Activated CD4-positive, alpha-beta memory T cell treated with anti-CD3 and anti-CD28 coated beads for 36 hours (primary cell): ENCODE data around the gene SRD5A1. TPM values are rescaled to one million over a fixed set of nuclear protein-coding genes. Genes with fewer than 3 reads are reported as not detected.
A peak's percentile ranks its signal among the peaks of the same experiment; 100 is the strongest.

ENCODE experiments used
- CTCF ChIA-PET: fragments of 350-600 bp; sonication (Branson Sonifier 250); formaldehyde crosslinking; loops from one replicate; lab custom pipeline; 2021; ENCODE audit warnings: antibody characterized with exemption, inconsistent platforms; lab: Charles Lee
- POLR2A ChIA-PET: fragments of 350-600 bp; sonication (Branson Sonifier 250); formaldehyde crosslinking; loops from one replicate; lab custom pipeline; 2021; ENCODE audit warnings: antibody characterized with exemption; lab: Charles Lee
- DNase-seq: peaks from one replicate; pipeline ENCODE4 v3.0.0-alpha.2; 2020
- H3K27ac Mint-ChIP-seq: one replicate; pipeline ENCODE4 v1.8.0; 2021; ENCODE audit warnings: mixed read lengths
- H3K27me3 Mint-ChIP-seq: one replicate; pipeline ENCODE4 v1.8.0; 2021; ENCODE audit warnings: mixed read lengths
- H3K36me3 Mint-ChIP-seq: one replicate; pipeline ENCODE4 v1.8.0; 2021; ENCODE audit warnings: mixed read lengths
- H3K4me1 Mint-ChIP-seq: one replicate; pipeline ENCODE4 v1.8.0; 2021; ENCODE audit warnings: low read depth, mixed read lengths
- H3K4me3 Mint-ChIP-seq: one replicate; pipeline ENCODE4 v1.8.0; 2021; ENCODE audit warnings: mild to moderate bottlenecking, mixed read lengths
- H3K9me3 Mint-ChIP-seq: one replicate; pipeline ENCODE4 v1.8.0; 2021; ENCODE audit warnings: mixed read lengths
- intact Hi-C: fragments of 100-400 bp; cut with micrococcal nuclease; formaldehyde crosslinking; loops from one replicate; pipeline ENCODE4 v1.15.1; 2023
- total RNA-seq, 2 experiments: library from RNA; stranded (reverse); gene quantifications; one replicate each; pipeline ENCODE4 v1.2.3, GENCODE V29; 2021

SRD5A1 gene
- total RNA-seq, 2 experiments from 2014 or later: 9.5 to 11.0 TPM

DNA sequence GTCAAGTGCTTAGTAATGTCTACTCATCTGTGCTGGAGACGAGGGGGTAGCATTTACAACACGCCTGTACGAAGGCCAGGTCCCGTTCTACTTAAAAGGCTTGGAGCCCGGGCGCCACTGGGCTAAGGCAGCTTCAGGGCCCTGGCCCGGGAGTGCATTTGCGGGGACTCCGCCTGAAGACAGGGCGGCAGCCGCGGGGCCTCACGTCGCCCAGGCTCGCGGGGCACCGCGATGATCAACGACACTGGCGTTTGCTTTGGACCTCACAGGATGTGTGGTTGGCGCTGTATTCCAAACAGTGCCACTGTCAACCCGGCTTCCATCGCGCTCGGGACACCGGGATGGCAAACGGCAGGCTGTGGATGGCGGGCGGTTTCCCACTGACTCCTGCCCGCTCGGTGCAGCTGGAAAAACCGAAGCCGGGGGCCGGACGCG is 78.9 kb downstream of the SRD5A1 start:
- ChIA-PET POLR2A (interaction anchor here (1.4 to 2.7 kb wide), 5 partner anchors 17 to 334 kb away, joined by 3 to 8 read pairs (median 6); partner anchors contain the start of genes MED10, NSUN2 and SRD5A1), CTCF (no interaction called here)
- no peaks in the 10 kb centered on the region for H3K27me3 Mint-ChIP-seq
- peaks cover 24% of the 10 kb centered on the region for H3K4me1 Mint-ChIP-seq
- intact Hi-C loops: loop anchor here (1.0 to 5.0 kb wide), 2 partner anchors 25 to 1155 kb away; partner anchors contain the start of genes FASTKD3 and MTRR
- H3K27ac Mint-ChIP-seq: peak overlapping the region; percentile 91
- peak; percentile 68 for DNase-seq
- H3K36me3 Mint-ChIP-seq: peaks cover 15% of the 10 kb centered on the region
- H3K4me3 Mint-ChIP-seq: peak overlapping the region; percentile 81
- H3K9me3 Mint-ChIP-seq: no peaks in the 10 kb centered on the region

GRCh38 chr5:6712577-6713273 is 79.5 kb downstream of the SRD5A1 start:
- Mint-ChIP-seq H3K4me1 (peaks cover 29% of the 10 kb centered on the region), H3K27ac (peak overlapping the region; percentile 91), H3K27me3 (no peaks in the 10 kb centered on the region), H3K9me3 (no peaks in the 10 kb centered on the region), H3K4me3 (peak overlapping the region; percentile 81), H3K36me3 (peaks cover 15% of the 10 kb centered on the region)
- DNase-seq: peak; percentile 98
- POLR2A ChIA-PET: interaction anchor here (0.7 to 2.7 kb wide), 7 partner anchors 17 to 334 kb away, joined by 3 to 8 read pairs (median 4); partner anchors contain the start of genes MED10, NSUN2 and SRD5A1
- intact Hi-C loops: loop anchor here (1.0 to 5.0 kb wide), 6 partner anchors 25 to 1155 kb away; partner anchors contain the start of genes FASTKD3, MED10, MTRR and NSUN2
- CTCF ChIA-PET: no interaction called here

DNA sequence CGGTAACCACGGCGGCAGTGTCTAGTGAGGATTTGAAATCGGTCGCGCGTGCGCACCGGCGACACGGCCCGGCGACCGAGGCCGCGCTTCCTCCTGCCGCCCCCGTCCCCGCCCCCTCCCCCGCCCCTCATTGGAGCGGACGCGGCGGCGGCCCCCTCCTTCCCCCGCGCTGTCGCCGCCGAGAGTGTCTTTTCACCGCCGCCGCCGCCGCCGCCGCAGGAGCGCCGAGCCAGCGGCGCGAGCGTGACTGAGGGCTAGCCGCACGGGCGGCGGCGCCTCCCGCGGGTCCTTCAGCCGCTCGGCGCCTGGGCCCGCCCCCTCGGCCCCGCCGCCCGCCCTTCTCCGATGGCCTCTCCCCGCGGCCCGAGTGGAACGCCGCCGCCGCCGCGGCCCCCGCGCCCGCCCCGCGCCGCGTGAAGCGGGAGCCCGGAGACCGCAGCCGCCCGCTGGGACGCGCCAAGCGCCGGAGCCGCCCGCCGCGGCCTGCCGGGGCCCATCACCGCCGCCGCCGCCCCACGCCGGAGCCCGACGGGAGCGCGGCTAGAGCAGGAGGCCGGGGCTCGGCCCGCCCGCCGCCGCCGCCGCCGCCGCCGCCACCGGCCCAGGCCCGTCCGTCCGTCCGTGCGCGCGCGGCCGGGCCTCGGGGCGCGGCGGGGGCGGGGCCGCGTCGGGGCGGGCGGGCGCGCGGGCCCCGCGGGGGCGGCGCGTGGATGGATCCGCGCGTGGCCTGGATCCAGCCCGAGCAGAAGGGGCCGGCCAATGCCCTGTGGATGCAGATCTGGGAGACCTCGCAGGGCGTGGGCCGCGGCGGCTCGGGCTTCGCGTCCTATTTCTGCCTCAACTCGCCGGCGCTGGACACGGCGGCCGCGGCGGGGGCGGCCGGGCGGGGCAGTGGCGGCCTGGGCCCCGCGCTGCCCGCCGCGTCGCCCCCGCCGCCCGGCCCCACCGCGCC is 80.3 kb downstream of the SRD5A1 start, which contains the start of gene TENT4A:
TENT4A (plus strand) TSS at position 159 of the 952 bp plus-strand sequence; CDS start at position 711, 552 bp downstream.
- Mint-ChIP-seq H3K27me3 (no peaks in the 10 kb centered on the region), H3K9me3 (no peaks in the 10 kb centered on the region), H3K27ac (peak within 1 kb of the TSS; percentile 91), H3K4me3 (peak within 1 kb of the TSS; percentile 81), H3K4me1 (peaks cover 38% of the 10 kb centered on the region), H3K36me3 (peaks cover 15% of the 10 kb centered on the region)
- DNase-seq: peak; percentile 28
- intact Hi-C loops: loop anchor here (1.0 to 5.0 kb wide), 6 partner anchors 15 to 1154 kb away; partner anchors contain the start of genes FASTKD3, MED10, MTRR and NSUN2
- ChIA-PET POLR2A (interaction anchor here (0.7 to 2.7 kb wide), 5 partner anchors 16 to 80 kb away, joined by 3 to 8 read pairs (median 4); partner anchors contain the start of genes NSUN2 and SRD5A1), CTCF (no interaction called here)

DNA sequence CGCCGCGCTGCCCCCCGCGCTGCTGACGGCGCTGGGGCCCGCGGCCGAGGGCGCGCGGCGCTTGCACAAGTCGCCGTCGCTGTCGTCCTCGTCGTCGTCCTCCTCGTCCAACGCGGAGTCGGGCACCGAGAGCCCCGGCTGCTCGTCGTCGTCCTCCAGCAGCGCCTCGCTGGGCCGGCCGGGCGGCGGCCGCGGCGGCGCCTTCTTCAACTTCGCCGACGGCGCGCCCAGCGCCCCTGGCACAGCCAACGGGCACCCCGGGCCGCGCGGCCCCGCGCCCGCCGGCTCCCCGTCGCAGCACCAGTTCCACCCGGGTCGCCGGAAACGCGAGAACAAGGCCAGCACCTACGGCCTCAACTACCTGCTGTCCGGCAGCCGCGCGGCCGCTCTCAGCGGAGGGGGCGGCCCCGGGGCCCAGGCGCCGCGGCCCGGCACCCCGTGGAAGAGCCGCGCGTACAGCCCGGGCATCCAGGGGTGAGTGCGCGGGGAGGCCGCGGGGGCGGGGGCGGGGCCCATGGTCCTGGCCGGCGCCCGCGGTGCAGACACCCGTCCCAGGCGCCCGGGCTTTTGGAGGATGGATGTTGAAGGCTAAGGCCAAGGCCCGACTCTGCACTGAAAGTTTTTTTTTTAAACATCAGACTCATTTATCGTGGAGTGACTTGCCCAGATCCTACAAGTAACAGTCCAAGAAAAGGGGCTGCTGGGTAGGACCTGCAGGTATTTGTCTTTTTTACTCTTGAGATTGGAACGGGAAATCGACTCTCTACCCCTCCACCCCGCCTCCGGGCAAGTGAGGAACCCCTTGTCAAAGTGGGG is 81.2 kb downstream of the SRD5A1 start:
- H3K27me3 Mint-ChIP-seq: no peaks in the 10 kb centered on the region

GRCh38 chr5:6715271-6715670 is 82.0 kb downstream of the SRD5A1 start:
- POLR2A ChIA-PET: no interaction called here
- intact Hi-C loops: loop anchor here (2.0 kb wide), 1 partner anchor 14 kb away; no protein-coding TSS in a partner anchor
- H3K27ac Mint-ChIP-seq: peak overlapping the region; percentile 85
- no peaks in the 10 kb centered on the region for H3K9me3 Mint-ChIP-seq
- no peak for DNase-seq
- CTCF ChIA-PET: no interaction called here
- H3K36me3 Mint-ChIP-seq: peaks cover 19% of the 10 kb centered on the region
- peaks cover 54% of the 10 kb centered on the region for H3K4me1 Mint-ChIP-seq
- no peaks in the 10 kb centered on the region for H3K27me3 Mint-ChIP-seq
- H3K4me3 Mint-ChIP-seq: peak overlapping the region; percentile 85

More for the DNA sequence above, 81.2 kb downstream of the SRD5A1 start:
- POLR2A ChIA-PET: no interaction called here
- Mint-ChIP-seq H3K4me3 (peak overlapping the region; percentile 85), H3K4me1 (peaks cover 45% of the 10 kb centered on the region), H3K36me3 (peaks cover 18% of the 10 kb centered on the region), H3K27ac (peak overlapping the region; percentile 85), H3K9me3 (no peaks in the 10 kb centered on the region)
- peak; percentile 37 for DNase-seq
- intact Hi-C loops: loop anchor here (2.0 to 5.0 kb wide), 2 partner anchors 14 to 1153 kb away; partner anchors contain the start of genes FASTKD3 and MTRR
- CTCF ChIA-PET: no interaction called here

GRCh38 chr5:6715758-6716628 is 82.8 kb downstream of the SRD5A1 start:
- intact Hi-C loops: loop anchor here (2.0 kb wide), 1 partner anchor 13 kb away; no protein-coding TSS in a partner anchor
- DNase-seq: peak; percentile 27
- Mint-ChIP-seq H3K4me1 (peaks cover 58% of the 10 kb centered on the region), H3K27me3 (no peaks in the 10 kb centered on the region), H3K9me3 (no peaks in the 10 kb centered on the region), H3K36me3 (peaks cover 19% of the 10 kb centered on the region), H3K4me3 (peak overlapping the region; percentile 85), H3K27ac (no peak overlapping the region)
- ChIA-PET POLR2A (no interaction called here), CTCF (no interaction called here)

DNA sequence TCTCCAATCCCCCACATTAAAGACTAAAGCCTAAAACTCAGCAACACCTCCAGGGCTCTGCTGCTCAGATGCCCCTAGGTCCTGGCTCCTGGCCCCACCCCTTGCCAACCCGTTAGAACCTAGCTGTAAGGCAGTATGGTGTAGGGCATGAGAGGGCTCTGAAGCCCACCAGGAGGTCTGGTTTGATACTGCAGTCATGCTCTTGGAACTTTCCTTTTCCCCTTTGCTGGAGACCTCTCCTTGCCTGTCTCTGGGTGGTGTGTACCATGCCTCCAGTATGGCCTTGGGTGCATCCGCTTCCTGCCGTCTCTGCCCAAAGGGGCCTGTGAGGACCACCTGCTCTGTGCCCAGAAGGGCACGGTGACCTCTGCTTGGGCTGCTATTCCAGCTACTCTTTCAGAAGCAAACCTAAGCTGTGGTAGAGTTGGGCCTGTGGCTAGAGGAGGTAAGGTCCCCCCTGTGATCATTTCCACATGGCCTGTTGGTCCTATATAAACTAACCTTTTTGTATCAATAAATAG is 83.4 kb downstream of the SRD5A1 start:
- no peak overlapping the region for H3K27ac Mint-ChIP-seq
- POLR2A ChIA-PET: interaction anchor here (1.0 kb wide), 1 partner anchor 84 kb away, joined by 3 read pairs; the partner anchor contains the start of genes NSUN2 and SRD5A1
- H3K4me1 Mint-ChIP-seq: peaks cover 62% of the 10 kb centered on the region
- intact Hi-C loops: no loop called here
- no peaks in the 10 kb centered on the region for H3K27me3 Mint-ChIP-seq
- no peaks in the 10 kb centered on the region for H3K9me3 Mint-ChIP-seq
- H3K4me3 Mint-ChIP-seq: peak overlapping the region; percentile 85
- DNase-seq: no peak
- CTCF ChIA-PET: interaction anchor here (0.9 to 1.0 kb wide), 2 partner anchors 12 to 29 kb away, joined by 3 read pairs; no protein-coding TSS in a partner anchor
- peaks cover 19% of the 10 kb centered on the region for H3K36me3 Mint-ChIP-seq

- no peak for DNase-seq
- H3K36me3 Mint-ChIP-seq: peaks cover 19% of the 10 kb centered on the region
- no peak overlapping the region for H3K4me3 Mint-ChIP-seq
- ChIA-PET CTCF (interaction anchor here (0.9 to 1.0 kb wide), 2 partner anchors 11 to 28 kb away, joined by 3 read pairs; no protein-coding TSS in a partner anchor), POLR2A (interaction anchor here (1.0 kb wide), 1 partner anchor 84 kb away, joined by 3 read pairs; the partner anchor contains the start of genes NSUN2 and SRD5A1)
- H3K27me3 Mint-ChIP-seq: no peaks in the 10 kb centered on the region
- intact Hi-C loops: no loop called here
- H3K27ac Mint-ChIP-seq: no peak overlapping the region
- no peaks in the 10 kb centered on the region for H3K9me3 Mint-ChIP-seq
- peaks cover 63% of the 10 kb centered on the region for H3K4me1 Mint-ChIP-seq
These were observed 84.0 kb downstream of the SRD5A1 start for GRCh38 chr5:6717247-6717646.

DNA sequence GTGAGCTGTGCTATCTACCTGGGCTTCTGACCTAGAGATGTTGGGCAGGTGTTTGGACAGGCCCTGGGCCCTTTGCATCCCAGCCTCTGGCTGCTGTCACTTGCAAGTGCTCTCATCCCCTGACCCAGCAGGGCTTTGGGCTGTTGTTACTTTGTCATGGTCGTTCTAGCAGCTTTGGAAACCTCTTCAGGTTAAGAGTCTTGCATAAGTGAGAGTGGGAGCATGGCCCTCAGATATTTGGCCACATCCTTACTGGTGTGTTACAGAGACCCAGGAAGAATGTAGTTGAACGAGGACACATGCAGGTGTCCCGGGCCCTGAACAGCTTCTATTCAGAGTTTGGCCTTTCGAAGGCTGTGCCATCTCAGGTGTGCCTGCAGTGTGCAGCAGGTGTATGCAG is 84.4 kb downstream of the SRD5A1 start:
- Mint-ChIP-seq H3K27ac (no peak overlapping the region), H3K27me3 (no peaks in the 10 kb centered on the region), H3K4me1 (peaks cover 67% of the 10 kb centered on the region), H3K36me3 (peaks cover 21% of the 10 kb centered on the region), H3K4me3 (no peak overlapping the region), H3K9me3 (no peaks in the 10 kb centered on the region)
- DNase-seq: no peak
- intact Hi-C loops: no loop called here
- CTCF ChIA-PET: interaction anchor here (1.0 kb wide), 1 partner anchor 28 kb away, joined by 3 read pairs; no protein-coding TSS in a partner anchor
- POLR2A ChIA-PET: interaction anchor here (1.0 kb wide), 1 partner anchor 85 kb away, joined by 3 read pairs; the partner anchor contains the start of genes NSUN2 and SRD5A1
